Measurements from ENCODE around the gene COL27A1.

The COL27A1 gene

DNA sequence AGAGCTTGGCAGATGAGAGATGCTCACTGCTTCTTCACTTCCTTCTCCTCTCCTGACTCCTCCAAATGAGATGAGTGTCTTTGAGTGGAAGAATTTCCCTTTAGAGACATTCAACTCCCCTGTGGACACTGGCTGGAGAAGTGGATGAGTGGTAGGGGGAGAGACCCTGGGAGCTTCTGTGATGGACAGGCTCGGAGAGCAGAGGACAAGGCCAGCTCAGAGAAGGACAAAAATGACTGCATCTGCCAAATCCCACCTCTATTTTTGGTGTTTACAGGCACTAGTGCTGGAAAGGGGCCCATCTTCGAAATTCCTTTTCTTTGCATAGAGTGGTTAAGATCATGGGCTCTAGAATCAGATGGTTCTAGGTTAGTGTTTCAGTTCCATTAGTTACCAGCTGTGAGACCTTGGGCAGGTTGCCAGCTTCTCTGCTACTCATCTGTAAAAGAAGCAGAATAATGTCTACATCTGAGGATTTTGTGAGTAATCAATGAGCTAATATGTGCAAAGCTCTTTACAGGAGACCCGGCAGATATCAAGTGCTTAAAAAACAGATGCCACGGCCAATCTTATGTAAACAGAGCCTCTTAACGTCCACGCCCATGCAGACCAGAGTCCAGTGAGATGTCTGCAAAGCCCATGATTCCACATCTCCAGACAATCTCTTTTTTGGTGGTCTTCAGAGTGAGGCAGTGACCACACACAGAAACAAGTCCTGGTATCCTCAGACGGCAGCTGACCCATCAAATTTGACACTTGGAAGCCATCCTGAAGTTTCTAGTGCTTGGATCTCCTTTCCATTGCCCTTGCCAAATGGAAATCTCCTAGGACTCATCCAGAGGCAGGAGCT is 13.6 kb upstream of the COL27A1 start:
- no peak for DNase-seq (ENCODE audit: extremely low read depth in 1 of 2, low read depth in 1 of 2)

DNA sequence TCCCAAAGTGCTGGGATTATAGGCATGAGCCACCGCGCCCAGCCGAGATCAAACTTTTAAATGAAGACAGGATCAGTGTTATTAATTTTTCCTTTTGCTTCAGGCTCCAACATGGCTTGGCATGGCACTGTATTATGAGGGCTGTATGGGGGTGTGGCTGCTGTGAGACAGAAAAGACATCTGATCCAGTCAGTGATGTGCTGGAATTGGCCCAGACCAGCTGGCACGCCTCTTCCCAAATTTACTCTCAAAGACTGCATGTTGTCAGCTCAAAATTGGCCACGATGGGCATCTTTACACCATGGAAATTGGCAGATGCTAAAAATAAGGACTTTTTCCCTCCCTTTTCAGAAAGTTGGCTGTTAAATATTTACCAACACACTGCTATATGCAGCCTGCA is 12.1 kb upstream of the COL27A1 start:
- DNase-seq (ENCODE audit: extremely low read depth in 1 of 2, low read depth in 1 of 2), result no peak

DNA sequence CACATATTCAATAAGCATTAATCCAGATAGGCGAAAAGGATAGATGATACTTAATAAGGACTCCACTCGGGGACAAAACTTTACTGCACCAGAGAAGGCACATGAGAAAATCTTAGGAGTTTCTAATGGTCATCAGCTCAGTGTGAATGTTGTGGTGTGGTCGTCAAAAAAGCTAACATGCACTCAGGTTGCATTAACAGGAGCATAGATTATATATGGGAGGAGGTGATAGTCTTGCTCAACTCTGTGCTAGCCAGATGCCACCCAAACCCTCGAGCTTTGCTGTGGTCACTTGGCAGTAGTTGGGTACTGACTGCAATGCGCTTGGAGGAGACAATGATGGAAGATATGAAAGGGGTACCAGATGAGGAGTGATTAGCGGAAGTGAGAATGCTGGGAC is 8.6 kb upstream of the COL27A1 start:
- DNase-seq (ENCODE audit: extremely low read depth in 1 of 2, low read depth in 1 of 2), result no peak

DNA sequence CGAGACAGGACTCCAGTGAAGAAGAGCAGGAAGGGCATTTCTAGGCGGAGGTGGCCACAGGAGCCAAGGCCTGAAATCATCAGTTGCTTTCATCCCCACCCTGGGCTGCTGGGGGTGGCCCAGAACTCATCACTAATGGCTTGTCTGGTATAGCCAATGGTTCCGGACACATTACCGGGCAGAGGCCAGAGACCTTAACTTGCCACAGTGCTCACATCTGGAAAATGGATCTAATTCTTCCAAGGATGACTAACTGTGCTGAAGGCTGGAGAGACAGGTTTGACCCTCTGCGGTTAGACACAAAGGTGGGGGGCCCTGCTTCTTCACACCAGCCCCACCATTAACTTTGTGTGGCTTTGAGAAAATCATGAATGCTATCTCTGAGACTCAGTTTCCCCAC is 6.2 kb upstream of the COL27A1 start:
- DNase-seq (ENCODE audit: extremely low read depth in 1 of 2, low read depth in 1 of 2), result no peak

DNA sequence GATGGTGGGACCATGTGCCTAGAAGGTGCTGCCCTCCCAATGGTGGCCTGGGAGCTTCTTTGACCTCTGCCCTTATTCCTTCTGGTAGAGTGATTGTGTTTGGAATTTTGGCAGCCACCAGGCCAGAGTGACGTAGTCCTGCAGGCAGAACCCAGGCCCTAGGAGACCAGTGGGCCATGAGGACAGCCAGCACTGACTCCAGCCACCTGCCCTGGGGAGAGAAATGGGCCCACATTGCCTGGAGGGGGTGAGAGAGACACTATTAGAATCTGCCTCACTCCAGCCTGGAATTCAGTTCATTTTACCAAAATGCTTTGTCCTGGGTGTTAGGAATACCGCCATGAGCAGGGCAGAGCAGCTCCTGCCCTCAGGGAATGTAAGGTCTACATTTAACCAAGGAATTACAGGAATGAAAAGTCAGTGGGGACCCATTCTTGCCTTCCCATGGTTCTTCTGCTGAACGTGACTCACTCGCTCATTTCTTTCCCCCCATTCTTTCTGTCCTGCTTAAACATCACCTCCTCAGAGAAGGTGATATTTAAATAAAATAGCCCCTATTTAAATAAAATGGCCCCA is 5.5 kb upstream of the COL27A1 start:
- DNase-seq (ENCODE audit: extremely low read depth in 1 of 2, low read depth in 1 of 2), result no peak

DNA sequence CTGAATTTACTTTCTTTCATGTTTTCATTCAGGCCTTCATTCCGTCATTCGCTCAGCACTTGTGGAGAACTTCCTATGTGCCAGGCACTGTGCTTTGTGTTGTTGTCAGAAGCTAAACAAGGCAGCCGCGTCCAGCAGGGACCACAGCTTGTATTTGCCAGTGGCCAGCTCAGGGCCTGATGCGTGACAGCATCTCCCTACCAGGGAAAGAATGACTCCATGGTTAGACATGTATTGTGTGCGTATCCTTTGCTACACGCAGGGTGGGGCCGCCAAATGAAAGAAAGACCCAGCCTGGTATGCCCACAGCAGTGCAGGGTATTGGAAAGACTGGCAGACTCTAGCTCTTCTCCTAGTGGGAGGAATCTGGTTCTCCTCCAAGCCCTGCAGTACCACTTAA is 4.7 kb upstream of the COL27A1 start:
- DNase-seq (ENCODE audit: extremely low read depth in 1 of 2, low read depth in 1 of 2), result no peak

DNA sequence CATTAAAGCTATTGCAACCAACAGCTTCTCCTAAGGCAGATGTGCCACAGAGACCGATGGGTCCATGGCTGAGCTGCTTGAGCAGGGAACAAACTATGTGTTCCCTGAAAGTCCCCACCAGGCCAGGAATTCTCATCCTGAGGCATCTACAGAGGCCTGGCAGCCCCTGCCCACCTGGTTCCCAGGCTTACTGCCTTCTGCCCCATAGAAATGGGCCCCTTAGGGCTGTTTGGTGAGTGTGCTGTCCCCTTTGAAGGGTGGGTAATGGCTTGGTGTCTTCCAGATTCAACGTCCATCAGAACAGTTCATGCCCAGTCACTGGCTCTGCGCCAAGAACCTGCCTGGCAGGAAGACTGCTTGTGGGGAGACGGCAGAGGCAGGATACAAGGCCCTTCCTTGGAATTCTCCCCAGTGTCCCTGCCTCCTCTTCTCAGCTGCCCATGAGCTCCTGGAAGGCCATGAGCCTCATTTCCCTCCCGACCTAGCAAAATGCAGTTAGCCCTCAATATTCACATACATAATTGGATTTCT is 3.8 kb upstream of the COL27A1 start:
- DNase-seq (ENCODE audit: extremely low read depth in 1 of 2, low read depth in 1 of 2), result no peak

DNA sequence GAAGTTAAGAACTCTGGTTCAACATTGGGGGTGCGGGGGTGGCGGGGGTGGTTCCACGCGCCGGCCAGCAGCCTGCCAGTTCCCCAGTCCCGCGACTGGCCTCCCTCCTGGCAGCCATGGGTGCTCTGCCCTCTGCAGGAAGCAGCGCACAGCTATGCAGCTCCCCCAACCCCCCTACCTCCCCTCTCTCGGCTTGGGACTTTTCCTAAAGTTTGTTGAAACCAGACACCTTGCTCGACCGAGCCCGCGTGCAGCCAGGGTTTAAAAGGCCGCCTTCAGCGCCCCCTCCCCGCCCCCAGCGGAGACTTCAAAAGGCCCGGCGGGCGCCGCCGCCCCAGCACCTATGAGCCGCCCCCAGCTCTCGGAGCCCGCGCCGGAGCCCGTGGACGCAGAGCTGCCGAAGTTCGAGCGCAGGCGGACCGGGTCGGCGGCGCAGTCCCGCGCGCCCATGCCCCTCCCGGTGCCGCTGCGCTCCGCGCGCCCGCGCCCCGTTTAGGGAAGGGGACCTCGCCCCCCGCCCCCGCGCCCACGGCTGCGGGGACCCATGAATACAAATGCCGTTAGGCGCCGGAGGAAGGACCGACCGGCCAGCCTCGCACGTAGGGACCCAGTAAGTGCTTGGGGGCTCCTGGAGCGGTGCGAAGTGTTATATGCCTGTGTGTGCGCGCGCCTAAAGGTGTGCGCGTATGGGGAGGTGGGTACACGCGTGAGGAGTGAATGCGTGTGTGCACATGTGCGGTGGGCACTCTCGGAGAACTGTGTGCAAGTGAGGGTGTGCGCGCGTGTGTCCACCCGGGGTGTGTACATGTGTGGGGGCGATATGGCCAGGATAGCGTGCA is 1.4 kb upstream of the COL27A1 start:
- DNase-seq (ENCODE audit: extremely low read depth in 1 of 2, low read depth in 1 of 2), result no peak

DNA sequence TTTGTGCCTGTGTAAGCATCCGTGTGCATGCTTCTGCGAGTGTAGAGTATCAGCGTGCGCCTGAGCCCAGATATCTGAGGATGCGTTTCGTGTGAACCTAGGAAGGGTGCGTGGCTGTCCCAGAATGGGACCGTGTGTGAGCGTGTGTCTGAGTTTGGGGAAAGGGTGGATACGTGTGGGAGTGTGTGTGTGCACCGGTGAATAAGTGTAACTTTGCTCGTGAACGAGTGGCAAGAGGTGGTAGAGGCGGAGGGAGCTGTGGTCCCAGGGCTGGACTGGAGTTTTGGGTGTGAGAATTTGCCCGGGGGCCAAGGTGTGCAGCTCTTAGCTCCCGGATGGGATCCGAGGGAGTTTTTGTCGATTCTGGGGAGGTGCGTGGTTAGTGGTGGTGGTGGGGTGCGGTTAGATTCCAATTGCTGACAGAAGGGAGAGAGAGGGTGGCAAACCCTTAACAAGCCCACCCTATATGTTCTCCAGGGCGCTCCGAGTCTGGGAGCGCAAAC is 686 bp upstream of the COL27A1 start:
- DNase-seq (ENCODE audit: extremely low read depth in 1 of 2, low read depth in 1 of 2), result no peak

DNA sequence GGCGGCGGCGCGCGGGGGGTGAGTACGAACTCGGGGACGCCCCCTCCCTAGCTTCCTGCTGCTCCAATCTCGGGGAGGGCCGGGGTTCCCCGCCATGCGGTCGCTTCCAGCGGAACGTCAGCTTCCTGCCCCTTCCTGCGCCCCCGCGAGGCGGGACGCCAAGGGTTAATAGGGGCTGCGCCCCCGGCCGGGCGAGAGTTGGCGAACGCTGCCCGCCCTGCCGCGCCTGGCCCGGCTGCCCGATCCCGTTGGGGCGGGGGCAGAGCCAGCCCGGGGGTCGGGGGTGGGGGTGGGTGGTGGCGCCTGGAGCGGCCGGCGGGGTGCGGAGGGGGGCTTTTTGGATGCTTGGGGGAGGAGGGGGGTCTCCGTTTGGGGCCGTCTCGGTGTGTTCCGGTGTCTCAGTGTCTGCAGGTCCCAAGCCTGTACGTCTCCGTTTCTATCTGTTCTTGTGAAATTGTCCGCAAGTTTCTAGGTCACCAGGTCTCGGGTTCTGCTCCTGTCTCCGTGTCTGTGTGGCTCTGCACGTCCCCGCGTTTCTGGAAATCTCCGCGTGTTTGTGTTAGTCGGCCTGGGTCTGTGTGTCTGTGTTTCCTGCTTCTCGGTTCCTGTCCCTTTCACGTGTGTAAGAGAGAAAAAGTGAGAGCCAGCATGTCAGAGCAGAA is 789 bp downstream of the COL27A1 start:
- no peak for DNase-seq (ENCODE audit: extremely low read depth in 1 of 2, low read depth in 1 of 2)

DNA sequence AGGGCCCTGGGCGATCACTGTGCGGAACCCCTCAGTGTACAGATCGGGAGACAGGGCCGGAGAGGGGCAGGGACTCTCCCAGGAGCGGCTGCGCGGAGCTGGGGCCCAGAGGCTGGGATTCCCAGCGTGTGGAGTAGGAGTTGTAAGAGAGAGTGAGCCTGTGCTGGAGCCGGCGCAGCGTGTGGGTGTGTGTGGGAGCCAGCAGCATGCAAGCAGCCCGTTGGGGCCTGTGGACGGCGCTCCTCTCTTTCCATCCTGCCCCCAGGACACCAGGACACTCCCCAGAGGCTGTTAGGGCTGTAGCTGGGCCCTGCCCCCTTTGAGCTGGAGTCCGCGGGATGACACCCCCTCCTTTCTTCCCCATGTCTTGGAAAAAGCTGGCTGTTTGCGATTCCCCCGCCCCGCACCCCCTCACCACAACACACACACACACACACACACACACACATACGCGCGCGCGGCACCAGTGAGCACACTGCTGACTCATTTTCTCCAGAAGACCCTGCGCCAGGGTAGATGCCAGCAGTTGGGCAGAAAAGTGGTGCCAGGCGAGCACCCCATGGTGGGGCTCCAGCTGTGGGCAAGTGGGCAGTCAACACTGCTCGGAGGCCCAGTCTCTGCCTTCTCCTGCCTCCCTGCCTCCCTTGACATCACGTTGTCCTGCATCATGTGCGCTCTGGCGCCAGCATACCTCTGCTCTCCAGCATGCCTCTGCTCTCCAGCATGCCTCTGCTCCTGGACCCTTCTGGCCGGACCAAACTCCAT is 1.5 kb downstream of the COL27A1 start:
- DNase-seq (ENCODE audit: extremely low read depth in 1 of 2, low read depth in 1 of 2), result no peak

DNA sequence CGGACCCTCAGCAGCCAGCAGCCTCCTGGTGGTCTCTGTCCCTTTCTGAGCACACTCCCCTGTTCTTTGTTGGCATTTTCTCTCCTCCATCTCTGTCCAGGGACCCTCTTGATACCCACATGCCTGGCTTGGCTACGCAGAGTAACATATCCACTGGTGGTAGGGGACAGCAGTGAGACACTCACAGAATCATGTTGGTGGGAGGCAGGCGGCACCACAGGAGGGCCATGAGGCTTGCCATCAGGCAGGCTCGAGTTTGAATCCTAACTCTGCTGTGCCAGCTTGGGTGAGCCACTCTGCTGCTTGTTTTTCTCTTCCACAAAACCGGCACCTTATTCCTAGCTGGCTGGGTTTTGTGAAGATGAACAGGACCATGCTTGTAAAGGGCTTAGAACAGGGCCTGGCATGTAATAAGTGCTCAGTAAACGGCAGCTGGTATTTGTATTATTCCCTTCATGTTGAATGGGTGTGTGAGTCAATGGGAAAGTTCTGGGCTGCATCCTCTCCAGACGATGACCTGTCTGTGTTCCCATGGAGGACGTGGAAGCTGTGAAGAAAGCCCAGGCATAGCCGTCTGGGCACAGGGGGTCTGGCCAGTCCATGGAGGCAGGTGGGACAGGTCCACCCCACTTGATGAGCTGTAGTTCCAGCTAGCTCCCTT is 2.3 kb downstream of the COL27A1 start:
- no peak for DNase-seq (ENCODE audit: extremely low read depth in 1 of 2, low read depth in 1 of 2)

DNA sequence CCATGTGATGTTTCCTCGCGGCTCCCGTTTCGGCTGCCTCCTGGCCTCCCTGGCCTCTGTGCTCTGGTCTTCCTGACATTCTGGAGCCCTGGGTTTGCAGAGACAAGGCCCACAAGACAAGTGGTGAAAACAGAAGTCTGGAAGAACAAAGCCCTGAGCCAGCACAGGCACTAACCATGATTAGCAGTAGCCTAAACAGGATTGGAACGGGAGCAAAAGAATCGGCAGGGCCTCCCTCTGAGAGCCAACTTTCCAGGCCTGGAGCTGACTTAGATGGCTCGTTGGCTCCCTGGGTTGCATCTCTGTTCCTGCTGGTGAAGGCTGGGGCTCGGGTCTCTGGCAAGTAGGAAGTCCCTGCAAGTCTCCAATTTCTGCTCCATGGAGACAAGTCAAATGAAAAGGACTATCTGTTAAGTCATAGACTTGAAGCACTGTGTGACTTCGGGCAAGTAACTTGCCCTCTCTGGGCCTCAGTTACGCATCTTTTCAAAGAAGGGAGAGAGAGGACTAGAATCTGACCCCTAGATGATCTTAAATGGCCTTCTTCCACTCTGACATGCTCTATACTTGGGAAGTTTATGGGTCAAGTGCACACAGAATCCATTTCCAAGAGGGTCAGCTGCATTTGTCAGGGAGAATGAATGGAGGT is 3.3 kb downstream of the COL27A1 start:
- DNase-seq (ENCODE audit: extremely low read depth in 1 of 2, low read depth in 1 of 2), result no peak

DNA sequence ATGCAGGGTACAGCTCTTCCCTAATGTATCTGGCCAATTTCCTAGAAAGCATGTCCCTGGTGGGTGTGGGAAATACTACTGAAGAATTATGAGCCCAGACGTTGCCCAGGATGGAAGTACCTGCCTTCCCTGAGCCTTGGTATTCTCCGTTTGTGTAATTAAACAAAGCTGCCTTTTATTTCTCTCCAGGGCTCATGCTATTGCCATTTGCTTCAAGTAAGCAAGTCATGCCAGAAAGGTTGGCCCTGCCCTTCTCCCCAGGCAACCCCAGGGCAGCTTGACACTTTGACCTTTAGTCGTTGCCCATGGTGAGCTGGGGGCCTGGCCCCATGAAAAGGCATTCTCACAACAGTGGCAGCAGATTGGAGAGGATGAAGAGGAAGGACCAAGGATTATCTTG is 4.4 kb downstream of the COL27A1 start:
- DNase-seq (ENCODE audit: extremely low read depth in 1 of 2, low read depth in 1 of 2), result no peak

DNA sequence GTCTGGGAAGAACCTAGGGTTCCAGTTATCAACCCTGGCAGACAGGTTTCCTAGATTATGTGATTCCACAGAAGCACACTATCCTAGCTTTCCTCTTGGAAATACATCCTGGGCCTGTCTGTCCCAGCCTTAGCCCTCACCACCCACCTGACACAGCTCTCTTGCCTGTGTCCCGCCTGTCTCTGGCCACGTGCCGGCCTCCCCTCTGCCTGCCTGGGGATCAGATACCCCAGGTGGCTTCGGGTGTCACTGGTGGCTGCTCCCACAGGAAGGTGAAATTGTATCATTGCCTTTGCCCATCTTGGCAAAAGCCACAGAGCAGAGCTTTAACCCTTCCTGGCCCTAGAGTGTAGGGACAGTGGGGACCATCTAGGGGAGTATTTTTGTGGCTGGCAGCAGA is 6.2 kb downstream of the COL27A1 start:
- DNase-seq (ENCODE audit: extremely low read depth in 1 of 2, low read depth in 1 of 2), result no peak

DNA sequence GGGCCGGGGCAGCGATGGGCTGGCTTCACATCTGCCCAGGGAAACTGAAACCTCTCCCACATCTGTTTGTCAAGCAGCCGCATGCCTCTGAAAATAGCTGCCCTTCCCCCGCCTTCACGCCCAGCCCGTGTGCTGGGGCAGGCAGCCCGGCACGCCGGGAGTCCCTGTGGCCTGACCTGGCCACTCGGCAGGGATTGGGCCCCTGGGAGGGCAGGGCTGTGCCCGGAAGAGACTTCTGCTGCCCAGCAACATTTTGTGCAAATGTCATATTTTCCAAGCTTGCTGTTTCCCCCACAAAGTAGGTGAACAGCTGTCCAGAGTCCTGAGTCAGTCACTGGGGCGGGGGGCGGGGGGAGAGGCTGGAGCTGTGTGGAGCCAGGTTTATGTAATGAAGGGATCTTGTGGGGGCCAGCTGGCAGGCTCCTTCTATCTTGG is 8.2 kb downstream of the COL27A1 start:
- DNase-seq (ENCODE audit: extremely low read depth in 1 of 2, low read depth in 1 of 2), result no peak

DNA sequence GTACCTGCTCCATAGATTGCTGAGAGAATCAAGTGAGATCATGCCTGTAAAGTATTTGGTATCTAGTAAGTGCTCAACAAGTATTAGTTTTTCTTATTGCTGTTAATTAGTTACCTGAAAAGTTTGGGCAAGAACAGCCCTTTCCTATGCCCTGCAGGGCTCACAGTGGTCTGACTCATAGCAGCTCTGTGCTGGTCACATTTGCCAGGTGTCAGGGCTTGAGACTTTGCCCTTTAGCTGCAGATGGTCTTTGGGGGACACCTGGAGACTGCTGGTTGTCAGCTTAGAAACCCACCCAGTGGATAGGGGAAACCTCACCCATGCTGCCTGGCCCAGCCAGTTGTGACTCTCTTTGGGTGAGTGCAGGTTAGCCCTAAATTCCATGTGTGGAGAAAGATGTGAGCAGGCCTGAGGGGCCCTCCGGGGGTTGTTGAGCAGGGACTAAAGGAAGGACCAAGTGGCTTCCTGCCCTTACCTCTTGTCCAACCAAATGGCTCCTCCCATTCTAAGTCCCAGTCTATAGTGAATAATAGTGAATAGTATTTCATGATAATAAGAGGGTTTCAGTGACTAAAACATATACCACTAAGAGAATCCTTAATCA is 9.0 kb downstream of the COL27A1 start:
- no peak for DNase-seq (ENCODE audit: extremely low read depth in 1 of 2, low read depth in 1 of 2)

DNA sequence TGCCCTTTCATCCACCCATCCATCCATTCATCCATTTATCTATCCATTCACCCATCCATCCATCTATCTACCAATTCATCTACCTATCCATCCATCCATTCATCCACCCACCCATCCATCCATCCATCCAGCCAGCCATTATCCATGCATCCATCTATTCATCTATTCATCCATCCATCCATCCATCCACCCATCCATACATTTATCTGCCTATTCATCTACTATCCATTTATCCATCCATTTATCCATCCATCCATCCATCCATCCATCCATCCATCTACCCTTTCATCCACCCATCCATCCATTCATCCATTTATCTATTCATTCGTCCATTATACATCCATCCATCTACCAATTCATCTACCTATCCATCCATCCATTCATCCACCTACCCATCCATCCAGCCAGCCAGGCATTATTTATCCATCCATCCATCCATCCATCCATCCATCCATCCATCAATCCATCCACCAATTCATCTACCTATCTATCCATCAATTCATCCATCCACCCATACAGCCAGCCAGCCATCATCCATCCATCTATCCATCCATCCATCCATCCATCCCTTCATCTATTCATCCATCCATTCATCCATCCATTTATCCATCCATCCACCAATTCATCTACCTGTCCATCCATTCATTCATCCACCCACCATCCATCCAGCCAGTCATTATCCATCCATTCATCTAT is 10.2 kb downstream of the COL27A1 start:
- no peak for DNase-seq (ENCODE audit: extremely low read depth in 1 of 2, low read depth in 1 of 2)

All from activated CD8-positive, alpha-beta memory T cell treated with anti-CD3 and anti-CD28 coated beads for 1 hour (primary cell).